Neural cell (in vitro differentiated cells): ENCODE measurements around the gene CLNK.

Source experiments
- EP300 ChIP-seq: fragments of 450-650 bp; conservative IDR thresholded peaks from 2 replicates; pipeline ENCODE4 v1.6.1; 2014; ENCODE audit warnings: antibody characterized with exemption, mild to moderate bottlenecking, moderate library complexity; ENCODE audit not compliant: poor library complexity, severe bottlenecking
- EZH2 ChIP-seq: fragments of 200-600, 300-800 bp; shearing (Covaris generic), sonication (generic); IDR thresholded peaks from 2 replicates; pipeline ENCODE4 v1.6.1; 2014; ENCODE audit warnings: antibody characterized with exemption, low read length, borderline replicate concordance, mild to moderate bottlenecking; ENCODE audit not compliant: insufficient read depth, poor library complexity, severe bottlenecking
- RAD21 ChIP-seq: fragments of 450-650 bp; conservative IDR thresholded peaks from 2 replicates; pipeline ENCODE4 v1.6.1; 2014; ENCODE audit warnings: antibody characterized with exemption, mild to moderate bottlenecking, moderate library complexity
- TF ChIP-seq, protein P1 (sequence below): fragments of 450-650 bp; IDR thresholded peaks from 2 replicates; pipeline ENCODE4 v1.5.1; 2014; ENCODE audit warnings: antibody characterized with exemption, mild to moderate bottlenecking, moderate library complexity; ENCODE audit not compliant: poor library complexity, severe bottlenecking

DNA sequence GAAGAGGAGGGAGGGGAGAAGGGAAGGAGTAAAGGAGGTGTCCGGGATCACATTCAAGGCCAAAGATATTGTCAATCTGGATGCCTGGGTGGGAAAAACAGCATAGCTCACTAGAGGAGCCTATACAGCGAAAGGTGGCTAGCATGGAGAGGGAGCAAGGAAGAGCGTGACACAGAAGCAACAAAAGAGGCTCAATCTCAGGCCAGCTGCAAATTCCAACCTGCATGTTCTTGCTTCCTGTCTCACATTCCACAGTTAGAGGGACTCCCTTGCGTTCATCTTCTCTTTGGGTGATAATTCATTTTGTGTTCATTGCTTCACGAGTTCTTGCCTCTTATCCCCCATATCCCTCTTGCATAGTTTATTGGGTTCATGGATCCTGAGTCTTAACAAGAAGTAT, 3.0 kb upstream of the CLNK start:
- TF ChIP-seq, protein P1, sequence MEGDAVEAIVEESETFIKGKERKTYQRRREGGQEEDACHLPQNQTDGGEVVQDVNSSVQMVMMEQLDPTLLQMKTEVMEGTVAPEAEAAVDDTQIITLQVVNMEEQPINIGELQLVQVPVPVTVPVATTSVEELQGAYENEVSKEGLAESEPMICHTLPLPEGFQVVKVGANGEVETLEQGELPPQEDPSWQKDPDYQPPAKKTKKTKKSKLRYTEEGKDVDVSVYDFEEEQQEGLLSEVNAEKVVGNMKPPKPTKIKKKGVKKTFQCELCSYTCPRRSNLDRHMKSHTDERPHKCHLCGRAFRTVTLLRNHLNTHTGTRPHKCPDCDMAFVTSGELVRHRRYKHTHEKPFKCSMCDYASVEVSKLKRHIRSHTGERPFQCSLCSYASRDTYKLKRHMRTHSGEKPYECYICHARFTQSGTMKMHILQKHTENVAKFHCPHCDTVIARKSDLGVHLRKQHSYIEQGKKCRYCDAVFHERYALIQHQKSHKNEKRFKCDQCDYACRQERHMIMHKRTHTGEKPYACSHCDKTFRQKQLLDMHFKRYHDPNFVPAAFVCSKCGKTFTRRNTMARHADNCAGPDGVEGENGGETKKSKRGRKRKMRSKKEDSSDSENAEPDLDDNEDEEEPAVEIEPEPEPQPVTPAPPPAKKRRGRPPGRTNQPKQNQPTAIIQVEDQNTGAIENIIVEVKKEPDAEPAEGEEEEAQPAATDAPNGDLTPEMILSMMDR = no peak
- TF ChIP-seq EP300 (no peak), EZH2 (no peak), RAD21 (no peak)
